GM12892 (cell line): ENCODE measurements around the gene OR7A5.

Source experiments
- POLR2A ChIP-seq: IDR thresholded peaks from 2 replicates; pipeline ENCODE4 v1.6.1; 2011; ENCODE audit warnings: low read depth, low read length, control low read depth
- POLR2AphosphoS5 ChIP-seq: IDR thresholded peaks from 2 replicates; pipeline ENCODE4 v1.6.1; 2011; ENCODE audit warnings: low read depth, low read length, control low read depth

DNA sequence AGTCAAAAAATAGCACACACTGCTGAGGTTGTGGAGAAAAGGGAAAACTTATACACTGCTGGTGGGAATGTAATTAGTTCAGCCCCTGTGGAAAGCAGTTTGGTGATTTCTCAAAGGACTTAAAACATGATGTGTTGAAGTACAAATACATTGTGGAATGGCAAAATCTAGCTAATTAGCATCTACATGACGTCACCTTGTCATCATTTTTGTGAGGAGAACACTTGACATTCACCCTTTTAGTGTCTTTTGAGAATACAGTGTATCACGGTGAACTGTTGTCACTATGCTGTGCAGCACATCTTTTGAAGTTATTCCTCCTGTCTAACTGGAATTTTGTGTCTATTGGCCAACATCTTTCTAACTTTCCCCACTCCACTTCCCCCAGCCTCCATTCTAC, 8.2 kb upstream of the OR7A5 start:
- TF ChIP-seq POLR2A (no peak), POLR2AphosphoS5 (no peak)
